ENCODE results near the gene RECQL5.

DNA sequence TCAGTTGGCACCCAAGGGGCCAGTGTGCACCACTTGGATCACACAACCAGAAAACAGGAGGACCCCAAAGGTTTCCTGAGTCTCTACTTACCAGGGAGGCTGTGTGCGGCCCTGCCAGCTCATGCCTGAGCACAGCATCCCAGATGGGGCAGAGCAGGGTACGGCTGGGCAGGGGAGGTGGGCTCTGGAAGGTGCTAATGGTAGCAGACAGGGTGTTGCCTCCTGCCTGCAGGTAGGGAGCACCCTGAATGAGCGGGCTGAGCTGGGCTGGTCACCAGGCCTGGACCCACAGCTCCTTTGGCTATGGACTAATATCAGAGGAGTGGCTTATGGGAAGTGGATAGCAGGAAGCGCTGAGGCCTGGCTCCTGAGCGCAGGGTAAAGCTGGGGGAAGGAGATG is 14.6 kb downstream of the RECQL5 start:
- TF ChIP-seq EP300 (conservative IDR thresholded peaks at IDR 0.05; ENCODE audit: poor library complexity, severe bottlenecking) = no peak
- no peak for TF ChIP-seq TAF1 (IDR thresholded peaks at IDR 0.05; ENCODE audit: low read depth)

Measured in neural cell (in vitro differentiated cells).